GM19240 (cell line): ENCODE measurements around the gene WDR44.
"Not testable (repeated sequence)": the region's sequence is repeated elsewhere in the genome, so short reads cannot be mapped to it uniquely, and the experiment has no call there.

Source experiments
- DNase-seq: peaks from one replicate; pipeline ENCODE4 v3.0.0; 2011; ENCODE audit warnings: low spot score; ENCODE audit not compliant: insufficient read length

The WDR44 gene

GRCh38 chrX:118360429-118361125 is 14.7 kb downstream of the WDR44 start:
- DNase-seq, result no peak

- DNase-seq, result no peak
Observed at GRCh38 chrX:118364261-118364660, 18.4 kb downstream of the WDR44 start.

- DNase-seq, result no peak
Observed at GRCh38 chrX:118367338-118367737, 21.4 kb downstream of the WDR44 start.

GRCh38 chrX:118368398-118368797 is 22.5 kb downstream of the WDR44 start:
- DNase-seq, result no peak

- DNase-seq, result no peak
Observed at GRCh38 chrX:118370921-118371624, 25.2 kb downstream of the WDR44 start.

- no peak for DNase-seq
Observed at GRCh38 chrX:118373538-118373937, 27.6 kb downstream of the WDR44 start.

GRCh38 chrX:118383120-118383519 is 37.2 kb downstream of the WDR44 start:
- DNase-seq, result no peak

GRCh38 chrX:118392716-118393115 is 46.8 kb downstream of the WDR44 start:
- DNase-seq, result no peak

- DNase-seq, result no peak
Observed at GRCh38 chrX:118396113-118396512, 50.2 kb downstream of the WDR44 start.

- no peak for DNase-seq
Observed at GRCh38 chrX:118418811-118419251, 72.9 kb downstream of the WDR44 start.

GRCh38 chrX:118420462-118420861 is 74.6 kb downstream of the WDR44 start:
- no peak for DNase-seq

- DNase-seq, result peak; percentile 6
Observed at GRCh38 chrX:118423558-118423957, 77.7 kb downstream of the WDR44 start.

GRCh38 chrX:118432799-118433198 is 86.9 kb downstream of the WDR44 start:
- DNase-seq, result no peak

- no peak for DNase-seq
Observed at GRCh38 chrX:118437283-118437682, 91.4 kb downstream of the WDR44 start.

- DNase-seq, result no peak
Observed at GRCh38 chrX:118448273-118448783, 102.4 kb downstream of the WDR44 start.

- DNase-seq, result no peak
Observed at GRCh38 chrX:118455013-118455412, 109.1 kb downstream of the WDR44 start.

- DNase-seq, result peak; percentile 16
Observed at GRCh38 chrX:118459494-118459893, 113.6 kb downstream of the WDR44 start.

- no peak for DNase-seq
Observed at GRCh38 chrX:118464501-118464900, 118.6 kb downstream of the WDR44 start.

- DNase-seq, result no peak
Observed at GRCh38 chrX:118468122-118468521, 122.2 kb downstream of the WDR44 start.

GRCh38 chrX:118470721-118471347 is 124.9 kb downstream of the WDR44 start:
- not testable (repeated sequence) for DNase-seq

GRCh38 chrX:118474586-118474985 is 128.7 kb downstream of the WDR44 start:
- DNase-seq, result no peak

- no peak for DNase-seq
Observed at GRCh38 chrX:118475903-118476302, 130.0 kb downstream of the WDR44 start.
